HG02763 (cell line): ENCODE results near the gene KCNG2.

Experiments used
- ATAC-seq: cut with Tn5 transposase; IDR thresholded peaks from one replicate; pipeline ENCODE4 v1.9.1; 2021; ENCODE audit warnings: mild to moderate bottlenecking, moderate library complexity; ENCODE audit not compliant: unreplicated experiment

The KCNG2 gene

DNA sequence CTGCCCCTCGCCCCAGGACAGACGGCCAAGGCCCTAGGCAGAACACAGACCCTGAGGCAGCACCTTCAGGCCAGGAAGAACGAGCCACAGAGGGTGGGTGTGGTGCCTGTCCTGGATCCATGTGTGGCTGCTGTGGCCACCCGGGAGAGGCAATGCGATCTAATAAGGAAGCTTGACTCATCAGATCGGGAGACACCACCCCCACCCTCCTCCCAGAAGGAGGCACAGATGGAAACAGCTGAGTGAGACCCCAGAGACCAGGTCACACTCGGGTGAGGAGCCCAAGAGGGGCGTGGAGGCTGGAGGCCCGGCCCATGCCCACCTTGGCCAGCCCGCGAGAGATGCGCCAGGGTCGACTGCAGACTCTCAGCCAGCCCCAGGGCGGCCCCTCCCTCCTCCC is 20.3 kb downstream of the KCNG2 start:
- no peak for ATAC-seq

DNA sequence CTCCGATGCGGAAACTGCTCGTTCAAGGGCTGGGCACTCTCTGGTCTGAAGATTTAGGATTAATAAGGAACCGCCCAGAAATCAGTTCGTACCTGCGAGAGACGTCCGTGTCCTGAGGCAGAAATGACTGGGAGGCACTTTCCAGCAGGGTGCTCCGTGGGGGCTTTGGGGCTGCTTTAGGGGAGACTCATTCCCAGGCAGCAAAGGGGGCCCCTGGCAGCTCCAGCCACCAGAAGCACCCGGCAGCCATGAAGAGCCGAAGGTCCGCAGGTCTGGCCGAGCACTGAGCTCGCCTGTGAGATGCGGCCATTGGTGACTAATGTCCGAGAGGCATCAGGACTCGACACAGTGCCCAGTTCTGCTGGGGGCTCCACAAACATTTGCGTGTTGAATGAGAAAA is 20.9 kb downstream of the KCNG2 start:
- ATAC-seq = no peak

DNA sequence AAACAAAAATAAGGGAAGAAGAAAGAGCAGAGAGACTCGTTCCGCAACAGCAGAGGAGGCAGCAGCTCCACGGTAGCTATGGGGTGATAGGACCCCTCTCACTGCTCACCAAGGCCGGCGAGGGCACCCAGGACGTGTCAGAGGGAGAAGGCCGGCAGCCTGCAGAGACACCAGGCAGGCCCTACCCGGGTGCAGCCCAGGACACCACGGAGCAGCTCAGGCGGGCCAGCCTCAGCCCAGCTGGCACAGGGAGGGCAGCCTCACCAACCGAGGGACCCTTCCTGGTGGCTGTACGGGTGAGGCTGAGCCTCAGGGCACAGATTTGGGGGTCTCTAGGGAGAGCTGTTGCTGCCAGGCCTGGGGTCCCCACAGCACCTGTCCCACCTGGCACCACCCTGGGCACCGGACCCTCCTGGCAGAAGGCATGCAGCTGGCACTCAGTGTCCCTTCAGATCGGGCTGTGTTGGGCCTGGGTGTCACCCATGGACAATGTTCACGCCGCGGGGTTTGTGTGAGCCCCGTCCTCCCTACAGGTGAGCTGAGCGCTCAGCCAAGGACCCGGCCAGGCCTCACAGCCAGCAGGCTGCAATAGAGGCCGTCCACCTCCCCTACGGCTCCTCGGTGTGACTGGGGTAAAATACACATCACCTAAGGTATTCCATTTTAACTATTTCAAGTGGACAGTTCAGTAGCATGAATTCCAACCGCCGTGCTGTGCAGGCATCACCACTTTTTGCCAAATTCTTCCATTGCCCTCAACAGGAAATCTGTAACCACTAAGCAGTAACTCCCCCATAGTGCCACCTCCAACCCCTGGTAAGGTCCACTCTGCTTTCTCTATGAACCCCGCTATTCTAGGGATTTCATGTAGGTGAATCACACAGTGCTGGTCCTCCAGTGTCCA is 21.6 kb downstream of the KCNG2 start:
- no peak for ATAC-seq

- ATAC-seq = no peak
These were observed 22.2 kb downstream of the KCNG2 start for GRCh38 chr18:79819968-79820351.

GRCh38 chr18:79823120-79823519 is 25.4 kb downstream of the KCNG2 start:
- ATAC-seq = no peak

DNA sequence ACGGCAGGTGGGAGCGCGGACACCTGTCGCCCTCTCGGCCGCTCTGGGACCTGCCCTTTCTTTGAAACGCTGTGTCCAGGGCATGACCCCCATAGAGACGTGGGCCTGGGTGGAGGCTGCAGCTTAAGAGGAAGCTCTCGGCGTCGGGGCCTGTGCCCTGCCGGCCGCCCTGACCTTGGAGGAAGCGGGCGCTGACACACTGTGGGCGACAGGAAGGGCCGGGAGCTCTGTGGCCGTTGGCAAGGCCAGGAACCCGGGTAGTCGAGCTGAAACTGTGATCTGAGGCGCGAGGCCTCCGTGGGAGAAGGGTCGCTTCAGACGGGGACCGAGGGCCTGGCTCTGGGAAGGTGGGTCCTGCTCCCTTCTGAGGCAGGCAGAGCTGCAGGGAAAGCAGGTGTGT is 28.2 kb downstream of the KCNG2 start:
- no peak for ATAC-seq

DNA sequence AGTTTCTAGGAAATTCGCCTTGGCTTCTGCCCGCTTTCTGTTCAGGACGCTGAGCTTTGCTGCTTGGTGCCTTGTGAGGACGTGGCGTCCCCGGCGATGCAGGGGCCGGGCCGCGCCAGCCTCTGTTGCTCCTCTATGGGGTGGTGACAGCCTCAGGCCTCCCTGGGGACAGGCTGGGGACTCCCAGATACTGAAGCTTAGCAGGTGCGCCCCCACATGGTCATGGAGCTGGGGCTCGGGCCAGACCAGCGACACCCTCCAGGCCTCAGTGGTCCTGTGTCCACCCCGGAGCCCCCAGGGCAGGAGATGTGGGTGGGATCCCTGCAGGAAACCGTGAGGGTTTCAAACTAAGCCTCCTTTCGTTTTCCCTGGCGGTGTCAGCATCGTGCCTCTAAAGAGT is 29.2 kb downstream of the KCNG2 start:
- no peak for ATAC-seq

DNA sequence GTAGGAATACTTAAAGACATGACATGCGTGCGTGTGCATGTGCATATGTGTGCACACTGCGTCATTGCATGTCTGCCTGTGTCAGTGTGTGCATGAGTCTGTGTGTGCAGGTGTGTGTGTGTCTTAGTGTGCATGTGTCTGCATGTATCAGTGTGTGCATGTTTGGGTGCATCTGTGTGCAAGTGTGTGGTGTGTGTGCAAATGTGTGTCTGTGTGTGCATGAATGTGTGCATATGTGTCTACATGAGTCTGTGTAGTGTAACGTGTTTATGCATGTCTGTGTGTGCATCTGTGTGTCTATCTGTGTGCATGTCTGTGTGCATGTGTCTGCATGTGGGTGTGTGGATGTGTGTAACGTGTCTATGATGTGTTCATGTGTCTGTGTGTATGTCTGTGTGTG is 30.5 kb downstream of the KCNG2 start:
- no peak for ATAC-seq

GRCh38 chr18:79829136-79829854 is 31.6 kb downstream of the KCNG2 start:
- ATAC-seq = no peak

GRCh38 chr18:79832169-79832568 is 34.4 kb downstream of the KCNG2 start:
- ATAC-seq = no peak

- no peak for ATAC-seq
These were observed 37.1 kb downstream of the KCNG2 start for GRCh38 chr18:79834834-79835233.

DNA sequence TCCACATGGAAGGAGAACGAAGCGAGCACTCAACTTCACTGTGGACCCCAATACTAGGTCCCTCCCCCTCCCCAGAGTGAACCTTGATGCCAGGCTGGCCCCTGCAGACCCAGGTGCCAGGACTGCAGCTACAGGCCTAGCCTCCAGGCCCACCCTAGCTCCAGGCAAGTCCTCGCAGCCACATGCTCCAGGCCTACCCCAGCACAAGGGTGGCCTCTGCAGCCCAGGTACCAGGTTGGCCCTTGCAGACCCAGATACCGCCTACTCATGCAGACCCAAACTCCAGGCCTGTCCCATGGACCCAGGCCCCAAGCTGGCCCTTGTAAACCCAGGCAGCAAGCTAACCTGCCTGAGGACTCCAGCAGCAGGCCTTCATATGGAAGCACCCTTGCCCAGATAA is 44.2 kb downstream of the KCNG2 start:
- ATAC-seq = no peak

GRCh38 chr18:79844999-79845563 is 47.3 kb downstream of the KCNG2 start:
- no peak for ATAC-seq

GRCh38 chr18:79846936-79847557 is 49.3 kb downstream of the KCNG2 start:
- ATAC-seq = no peak

DNA sequence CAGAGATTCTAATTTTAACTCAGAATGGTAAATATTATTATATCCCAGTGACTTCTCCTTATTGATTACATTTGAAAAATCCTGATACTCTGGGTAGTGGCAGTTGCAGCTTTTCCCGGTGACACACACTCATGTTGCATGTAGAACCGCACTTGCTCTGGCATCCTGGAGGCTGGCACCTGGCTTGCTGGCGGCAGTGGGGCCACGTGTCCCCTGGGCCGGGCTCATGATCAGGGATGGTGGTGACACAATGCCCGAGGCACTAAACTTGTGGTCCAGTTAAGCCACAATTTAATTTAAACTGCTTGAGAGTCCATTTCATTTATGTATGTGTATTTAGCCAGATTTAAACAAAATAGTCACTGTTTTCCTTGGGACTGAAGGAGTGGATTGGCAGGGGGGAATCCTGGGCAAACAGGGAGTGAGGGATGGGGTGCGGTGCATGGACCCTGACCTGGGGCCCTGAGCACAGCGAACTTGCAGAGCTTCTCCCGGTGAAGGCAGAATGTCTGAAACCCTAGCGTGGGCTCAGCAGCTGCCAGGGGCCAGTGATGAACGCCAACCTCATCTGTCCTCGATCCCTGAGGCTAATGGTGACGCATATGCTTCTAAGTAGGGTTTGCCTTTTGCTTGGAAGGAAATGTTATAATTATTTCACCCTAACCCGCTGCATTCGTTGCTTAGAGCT is 50.0 kb downstream of the KCNG2 start:
- ATAC-seq = no peak

- ATAC-seq = no peak
These were observed 50.5 kb downstream of the KCNG2 start for GRCh38 chr18:79848294-79848578.

DNA sequence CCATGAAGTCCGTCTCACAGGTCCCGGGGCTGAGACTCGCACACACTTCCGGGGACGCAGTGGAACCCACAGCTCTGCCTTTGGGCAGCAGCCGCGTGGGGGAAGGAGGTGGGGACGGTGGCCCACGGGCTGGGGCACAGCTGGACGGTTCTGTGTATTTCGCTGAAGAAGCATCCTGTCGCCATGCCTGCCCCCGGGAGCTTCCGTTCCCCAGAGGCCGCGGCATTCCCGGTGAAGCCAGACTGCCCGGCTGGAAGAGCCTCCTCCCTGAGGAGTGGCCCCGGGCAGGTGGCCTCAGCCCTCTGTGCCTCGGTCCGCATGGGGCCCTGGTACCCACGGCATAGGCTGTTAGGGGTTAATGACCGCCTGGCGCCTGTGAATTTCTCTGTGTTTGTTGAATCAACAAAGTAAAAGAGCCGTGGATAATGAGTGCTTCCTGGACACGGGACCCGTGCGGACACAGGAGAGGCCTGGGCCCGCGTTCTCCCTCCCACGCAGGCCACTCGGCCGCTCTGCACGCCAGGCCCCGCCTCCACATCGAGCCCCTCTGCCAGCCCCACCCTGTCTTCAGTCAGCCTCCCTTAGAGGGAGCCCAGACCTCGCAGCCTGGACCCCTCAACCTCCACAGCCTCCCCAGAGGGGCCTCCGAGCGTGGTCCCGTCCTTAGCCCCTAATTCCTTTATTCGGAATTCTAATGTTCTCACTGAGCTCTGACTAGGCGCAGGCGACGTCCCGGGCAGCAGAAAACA is 51.0 kb downstream of the KCNG2 start:
- no peak for ATAC-seq

DNA sequence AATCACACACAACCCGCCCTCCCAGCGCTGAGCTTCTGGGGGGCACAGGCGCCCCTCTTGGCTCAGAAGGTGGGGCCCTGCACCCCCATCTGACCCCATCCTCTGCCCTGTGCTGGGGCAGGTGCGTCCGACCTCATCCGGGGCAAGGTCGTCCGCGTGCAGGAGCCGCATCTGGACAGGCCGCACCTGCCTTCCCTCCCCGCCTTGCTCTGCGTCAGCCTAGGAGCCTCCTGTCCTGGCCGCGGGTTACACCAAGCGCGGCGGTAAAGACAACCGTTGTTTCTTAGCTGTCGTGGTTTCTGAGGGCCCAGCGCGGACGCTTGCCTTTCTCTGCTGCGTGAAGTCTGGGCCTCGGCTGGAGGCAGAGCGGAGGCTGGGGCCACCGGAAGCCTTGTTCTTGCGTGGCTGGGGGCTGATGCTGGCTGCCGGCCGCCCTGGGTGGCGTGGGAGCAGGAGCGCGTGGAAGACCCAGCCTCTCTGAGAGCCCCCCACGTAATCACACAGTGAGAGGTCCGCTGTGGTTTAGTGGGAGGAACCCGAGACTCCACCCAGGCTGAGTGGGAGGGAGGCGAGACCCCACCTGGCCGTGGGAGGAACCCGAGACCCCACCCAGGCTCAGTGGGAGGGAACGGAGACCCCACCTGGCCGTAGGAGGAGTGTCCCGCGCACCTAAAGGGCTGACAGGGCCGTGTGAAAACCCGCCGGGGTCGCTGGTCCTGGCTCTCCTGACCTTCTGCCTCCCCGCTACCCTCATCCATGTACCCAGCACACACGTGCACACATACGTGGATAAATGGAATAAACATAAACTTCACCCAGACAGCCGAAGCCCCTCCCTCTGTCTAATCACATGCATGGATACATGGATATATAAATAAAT is 51.8 kb downstream of the KCNG2 start:
- ATAC-seq = no peak

DNA sequence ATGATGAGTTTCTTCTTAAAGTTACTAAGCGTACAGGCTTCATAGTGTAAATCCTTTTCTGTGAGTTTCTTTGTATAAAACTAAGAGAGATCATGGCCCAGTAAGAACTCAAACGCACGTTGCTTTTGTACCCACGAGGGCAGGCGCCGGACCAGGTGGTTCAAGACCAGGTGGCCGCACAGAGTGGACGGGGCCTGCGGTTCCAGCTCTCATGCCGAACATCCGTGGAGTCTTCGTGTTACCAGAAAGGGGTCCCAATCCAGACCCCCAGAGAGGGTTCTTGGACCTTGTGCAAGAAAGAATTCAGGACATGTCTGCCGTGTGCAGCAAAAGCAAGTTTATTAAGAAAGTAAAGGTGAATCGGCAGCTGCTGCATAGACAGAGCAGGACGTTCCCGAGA is 53.0 kb downstream of the KCNG2 start:
- no peak for ATAC-seq

DNA sequence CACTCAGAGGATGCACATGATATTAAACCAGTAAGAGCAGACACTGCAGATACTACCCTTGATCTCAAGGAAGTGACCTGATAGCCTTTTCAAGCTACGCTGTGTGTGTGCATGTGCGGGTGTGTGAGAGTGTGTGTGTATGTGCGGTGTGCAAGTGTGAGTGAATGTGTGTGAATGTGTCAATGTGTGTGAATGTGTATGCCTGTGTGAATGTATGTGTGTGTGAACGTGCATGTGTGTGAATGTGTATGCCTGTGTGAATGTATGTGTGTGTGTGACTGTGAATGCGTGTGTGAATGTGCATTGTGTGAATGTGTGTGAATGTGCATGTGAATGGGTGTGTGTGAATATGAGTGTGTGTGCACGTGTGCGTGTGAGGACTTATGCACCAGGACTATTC is 53.8 kb downstream of the KCNG2 start:
- ATAC-seq = no peak
